HG02852 (cell line): ENCODE results near the gene SLC12A5.
"Not testable (repeated sequence)": the region's sequence is repeated elsewhere in the genome, so short reads cannot be mapped to it uniquely, and the experiment has no call there.

Source experiments
- ATAC-seq: cut with Tn5 transposase; IDR thresholded peaks from one replicate; pipeline ENCODE4 v1.9.1; 2021; ENCODE audit warnings: mild to moderate bottlenecking, moderate library complexity; ENCODE audit not compliant: unreplicated experiment

Gene SLC12A5

DNA sequence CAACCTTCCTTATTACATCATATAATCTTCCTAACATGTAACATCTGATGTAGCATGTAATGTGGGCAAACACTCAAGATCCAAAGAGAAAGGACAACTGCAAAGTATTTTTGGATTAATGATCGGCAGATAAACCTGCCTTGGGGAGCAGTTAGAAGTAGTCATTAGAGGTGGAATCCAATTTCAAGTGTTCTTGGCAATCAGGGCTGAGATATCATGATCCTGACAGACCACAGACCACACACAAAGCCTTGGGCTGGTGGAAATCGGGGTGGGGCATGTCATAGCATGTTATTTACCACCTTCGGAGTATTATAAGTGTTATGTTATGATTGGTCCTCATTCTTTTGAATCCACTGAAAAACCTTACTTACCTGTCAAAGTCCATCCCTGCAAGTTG is 44.4 kb downstream of the SLC12A5 start:
- no peak for ATAC-seq

DNA sequence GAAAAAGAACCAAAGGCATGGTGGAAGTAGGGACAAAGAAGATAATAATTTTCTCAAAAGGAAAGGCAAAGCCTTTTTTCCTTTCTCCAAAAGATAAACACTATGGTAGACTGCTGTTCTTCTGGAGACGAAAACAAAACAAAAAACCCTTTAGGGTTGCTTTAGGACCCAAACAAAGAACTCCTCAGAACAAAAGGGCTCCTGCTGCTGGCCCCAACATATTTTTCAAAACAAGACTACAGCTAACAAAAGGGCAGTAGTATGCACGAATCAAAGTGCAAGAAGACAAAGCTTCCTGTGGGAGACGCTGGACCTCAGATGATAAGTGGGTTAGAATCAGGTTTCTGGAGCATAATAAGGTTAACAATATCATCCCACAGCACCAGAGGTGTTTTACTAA is 45.0 kb downstream of the SLC12A5 start:
- ATAC-seq = no peak

DNA sequence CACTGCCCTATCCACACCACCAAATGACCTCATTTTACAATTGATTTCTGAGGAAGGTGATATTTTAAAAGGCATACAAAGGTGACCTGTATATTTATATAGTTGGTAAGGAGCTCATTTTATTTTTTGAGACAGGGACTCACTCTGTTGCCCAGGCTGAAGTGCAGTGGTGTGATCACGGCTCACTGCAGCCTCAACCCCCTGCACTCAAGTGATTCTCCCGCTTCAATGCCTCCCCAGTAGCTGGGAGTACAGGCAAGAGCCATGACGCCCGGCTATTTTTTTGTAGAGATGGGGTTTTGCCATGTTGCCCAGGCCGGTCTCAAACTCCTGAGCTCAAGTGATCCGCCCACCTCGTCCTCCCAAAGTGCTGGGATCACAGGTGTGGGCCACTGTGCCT is 47.8 kb downstream of the SLC12A5 start:
- no peak for ATAC-seq

DNA sequence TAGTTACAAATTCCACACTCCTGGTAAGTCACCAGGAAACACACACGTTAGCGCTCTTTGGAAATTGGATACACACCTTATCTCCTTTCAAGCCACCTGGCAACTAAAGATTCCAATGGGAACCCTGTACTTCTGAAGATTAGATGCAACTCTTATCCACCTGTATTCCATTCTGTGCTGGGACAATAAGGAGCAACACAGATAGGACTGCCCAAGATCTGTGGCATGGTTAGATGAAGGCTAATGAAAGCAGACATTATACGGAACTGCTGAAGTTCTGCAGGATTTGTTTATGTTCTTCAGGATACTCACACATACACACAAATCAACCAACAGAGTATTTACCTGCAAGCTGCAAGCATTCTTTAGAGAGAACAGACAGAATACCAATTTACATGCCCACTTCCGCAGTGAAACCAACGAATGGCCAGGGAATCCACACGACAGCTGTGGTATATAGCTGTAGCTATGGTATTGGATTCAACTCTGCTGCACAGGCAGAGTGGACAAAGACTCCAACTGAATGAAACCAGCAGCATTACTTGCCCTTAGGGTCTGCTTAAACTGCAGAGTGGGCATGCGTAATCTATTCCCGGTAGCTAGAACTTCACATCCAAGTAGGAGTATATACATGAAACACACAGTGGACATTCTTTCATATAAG is 48.8 kb downstream of the SLC12A5 start:
- ATAC-seq = no peak

DNA sequence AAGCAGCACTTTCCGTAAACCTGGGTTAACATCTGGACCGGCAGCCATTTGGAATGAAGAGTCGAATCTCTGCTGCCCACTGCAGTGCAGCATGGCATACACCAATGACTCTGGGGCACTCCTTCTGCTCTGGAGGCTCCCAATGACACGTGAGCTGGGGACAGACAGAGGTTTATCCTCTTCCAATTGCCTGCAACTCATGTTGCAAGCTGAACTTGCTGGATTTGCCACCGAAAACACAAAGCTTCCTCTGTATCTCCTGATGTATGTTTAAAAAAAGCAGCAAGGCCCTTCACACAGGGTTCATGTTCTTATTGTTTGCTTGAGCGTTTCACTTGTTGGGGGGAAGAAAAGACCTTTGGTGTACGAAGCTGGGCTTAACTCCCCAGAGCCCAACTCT is 49.9 kb downstream of the SLC12A5 start:
- ATAC-seq = no peak

DNA sequence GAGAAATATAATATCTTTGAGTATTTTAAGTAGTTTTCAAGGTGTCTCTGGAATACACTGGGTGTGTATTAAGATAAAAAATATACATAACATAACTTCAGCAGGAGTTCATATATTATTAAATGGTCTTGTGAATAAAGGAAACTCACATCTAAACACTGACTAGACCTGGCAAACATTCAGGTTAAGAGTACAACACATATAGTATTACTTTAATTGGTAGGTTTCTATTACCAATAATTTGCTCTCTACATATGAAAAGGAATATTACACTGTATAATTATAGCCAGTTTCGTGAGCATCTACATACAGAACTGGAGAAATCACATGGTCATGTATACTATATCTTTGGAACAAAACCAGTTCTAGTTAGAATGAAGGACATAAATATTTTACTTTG is 52.1 kb downstream of the SLC12A5 start:
- no peak for ATAC-seq

DNA sequence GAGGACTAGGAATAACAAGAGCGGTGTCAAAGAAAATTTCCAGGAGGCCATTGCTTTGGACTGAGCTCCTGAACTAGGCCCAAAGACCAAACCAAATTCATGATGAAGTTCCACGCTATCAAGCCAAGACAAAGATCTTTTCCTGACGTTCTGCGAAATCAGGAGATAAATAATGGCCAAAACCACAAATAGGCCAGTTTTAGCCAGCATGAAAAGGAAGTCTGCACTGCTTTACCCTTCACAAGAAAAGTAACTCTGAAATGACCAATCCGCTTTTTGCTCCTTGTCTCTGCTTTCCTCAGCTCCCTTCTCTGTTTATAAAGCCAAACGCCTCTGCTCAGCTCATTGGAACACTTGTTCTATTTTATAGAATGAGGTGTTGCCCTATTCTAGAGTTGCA is 54.1 kb downstream of the SLC12A5 start:
- ATAC-seq = no peak

DNA sequence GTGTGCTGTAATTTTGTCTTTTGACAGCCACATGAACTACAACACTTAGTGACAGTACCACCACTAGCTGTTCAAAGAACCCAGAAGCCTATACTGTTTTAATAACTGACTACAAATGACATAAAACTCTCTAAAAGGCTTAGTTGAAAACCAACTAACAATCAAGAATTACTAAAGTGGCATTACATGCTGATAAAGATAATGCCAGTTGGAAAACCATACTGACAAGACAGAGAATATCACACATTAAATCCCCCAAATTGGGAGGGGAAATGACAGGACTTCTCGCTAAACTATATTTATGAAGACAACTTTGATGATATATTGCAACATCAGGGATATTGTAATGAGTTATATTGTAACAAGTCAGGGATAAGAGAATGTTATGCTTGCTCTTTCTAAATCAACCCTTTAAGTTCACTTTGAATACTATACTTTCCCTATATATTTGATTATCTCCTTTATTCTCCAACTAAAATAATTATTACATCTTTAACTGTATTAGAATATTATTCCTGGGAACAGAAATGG is 54.6 kb downstream of the SLC12A5 start:
- no peak for ATAC-seq

DNA sequence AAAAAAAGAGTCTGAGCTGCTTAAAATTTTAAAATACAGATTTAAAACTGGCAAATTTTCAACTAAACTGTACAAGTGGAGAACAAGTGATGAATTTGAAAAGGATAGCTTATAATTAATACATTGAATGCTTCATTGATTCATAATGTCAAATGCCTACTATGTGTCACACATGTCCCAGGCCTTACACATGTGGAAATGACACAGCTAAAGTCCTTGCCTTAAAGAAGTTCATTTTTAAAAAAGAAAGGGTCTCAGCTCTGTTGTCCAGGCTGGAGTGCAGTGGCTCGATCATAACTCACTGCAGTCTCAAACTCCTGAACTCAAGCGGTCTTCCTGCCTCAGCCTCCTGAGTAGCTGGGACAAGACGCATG is 55.8 kb downstream of the SLC12A5 start:
- ATAC-seq = no peak

DNA sequence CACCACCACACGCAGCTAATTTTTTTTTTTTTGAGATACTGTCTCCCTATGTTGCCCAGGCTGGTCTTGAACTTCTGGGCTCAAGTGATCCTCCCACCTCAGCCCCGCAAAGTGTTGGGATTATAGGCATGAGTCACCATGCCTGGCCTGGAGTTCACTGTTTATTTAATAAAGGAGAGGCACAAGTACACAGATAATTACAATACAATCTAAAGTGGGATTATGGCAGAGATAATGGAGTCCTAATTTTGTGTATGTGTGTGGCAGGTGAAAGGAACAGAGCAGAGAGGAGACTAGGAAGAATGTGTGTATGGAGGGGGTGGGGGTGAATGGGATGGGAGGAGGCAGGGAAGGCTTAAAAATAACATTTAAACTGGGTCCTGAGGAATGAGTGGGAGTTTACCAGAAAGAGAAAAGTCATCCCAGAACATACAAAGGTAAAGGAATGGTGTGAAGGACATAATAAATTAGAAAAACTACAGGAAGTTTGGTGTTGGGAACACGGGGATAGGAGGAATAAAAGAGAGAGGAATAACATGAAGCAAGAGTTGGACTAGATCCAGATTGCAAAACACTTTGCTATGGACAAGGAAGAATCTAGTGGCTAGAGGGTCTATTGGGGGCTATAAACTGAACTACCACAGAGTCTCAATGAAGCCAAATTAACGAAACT is 56.3 kb downstream of the SLC12A5 start:
- ATAC-seq = no peak

DNA sequence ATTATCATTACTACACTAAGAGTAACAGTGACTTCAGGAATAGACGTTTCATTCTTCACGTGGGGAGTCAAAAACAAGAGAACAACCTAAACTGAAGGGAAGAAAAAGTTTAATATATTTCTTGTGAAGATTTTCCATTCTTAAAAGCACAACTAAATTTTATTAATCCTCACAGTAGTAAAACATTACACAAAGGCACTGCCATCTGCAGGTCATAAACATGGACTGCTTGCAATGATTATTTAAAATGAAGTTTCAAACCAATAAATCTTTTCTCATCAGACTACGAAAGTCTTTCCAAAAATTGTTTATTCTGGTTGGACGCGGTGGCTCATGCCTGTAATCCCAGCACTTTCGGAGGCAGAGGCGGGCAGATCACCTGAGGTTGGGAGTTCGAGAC is 58.1 kb downstream of the SLC12A5 start:
- no peak for ATAC-seq

DNA sequence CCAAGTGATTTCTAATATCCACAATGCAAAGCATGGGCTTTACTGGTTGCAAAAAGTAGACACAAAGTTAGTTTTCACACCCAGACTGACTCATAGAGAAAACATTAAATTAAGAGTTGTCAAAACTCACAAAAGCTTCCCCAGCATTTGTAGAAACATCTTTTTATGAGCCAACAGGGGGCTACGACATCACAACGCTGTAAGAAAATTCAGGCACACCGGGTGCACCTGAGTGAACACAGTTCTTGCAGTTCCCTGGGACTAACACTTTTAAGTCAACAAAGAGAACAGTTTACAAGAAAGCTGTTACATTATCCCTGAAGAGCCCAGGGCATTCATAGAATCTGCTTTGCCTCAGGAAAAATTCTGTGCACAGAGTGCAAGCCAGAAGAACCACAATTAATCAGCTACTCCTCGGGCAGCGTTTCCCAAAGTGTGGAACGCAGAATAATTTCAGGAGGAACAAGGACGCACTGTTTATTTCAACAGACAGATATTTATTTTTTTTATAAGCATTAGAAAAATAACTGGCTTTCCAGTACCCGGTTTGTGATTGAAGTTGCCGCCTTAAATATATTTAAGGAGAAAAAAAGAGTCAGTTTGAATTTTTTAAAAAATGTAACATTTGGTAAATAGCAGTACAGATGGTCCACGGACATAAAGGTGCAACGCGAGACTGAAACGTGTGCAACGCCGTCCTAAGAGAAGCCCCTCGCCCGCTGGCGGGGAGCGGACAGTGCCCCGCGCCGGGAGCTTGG is 59.6 kb downstream of the SLC12A5 start:
- ATAC-seq = no peak

DNA sequence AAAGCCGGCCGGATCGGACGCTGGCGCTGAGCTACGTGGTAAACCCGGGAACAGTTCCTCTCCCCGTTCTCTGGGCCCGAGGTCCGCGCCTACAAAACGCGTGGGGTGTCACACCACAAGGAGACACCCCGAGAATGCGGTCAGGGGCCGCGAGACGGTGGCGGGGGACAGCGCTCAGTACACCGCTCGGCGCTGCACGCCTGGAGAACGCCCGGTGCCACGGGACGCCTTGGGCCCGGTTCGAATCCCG is 60.1 kb downstream of the SLC12A5 start:
- ATAC-seq = peak; percentile 36

DNA sequence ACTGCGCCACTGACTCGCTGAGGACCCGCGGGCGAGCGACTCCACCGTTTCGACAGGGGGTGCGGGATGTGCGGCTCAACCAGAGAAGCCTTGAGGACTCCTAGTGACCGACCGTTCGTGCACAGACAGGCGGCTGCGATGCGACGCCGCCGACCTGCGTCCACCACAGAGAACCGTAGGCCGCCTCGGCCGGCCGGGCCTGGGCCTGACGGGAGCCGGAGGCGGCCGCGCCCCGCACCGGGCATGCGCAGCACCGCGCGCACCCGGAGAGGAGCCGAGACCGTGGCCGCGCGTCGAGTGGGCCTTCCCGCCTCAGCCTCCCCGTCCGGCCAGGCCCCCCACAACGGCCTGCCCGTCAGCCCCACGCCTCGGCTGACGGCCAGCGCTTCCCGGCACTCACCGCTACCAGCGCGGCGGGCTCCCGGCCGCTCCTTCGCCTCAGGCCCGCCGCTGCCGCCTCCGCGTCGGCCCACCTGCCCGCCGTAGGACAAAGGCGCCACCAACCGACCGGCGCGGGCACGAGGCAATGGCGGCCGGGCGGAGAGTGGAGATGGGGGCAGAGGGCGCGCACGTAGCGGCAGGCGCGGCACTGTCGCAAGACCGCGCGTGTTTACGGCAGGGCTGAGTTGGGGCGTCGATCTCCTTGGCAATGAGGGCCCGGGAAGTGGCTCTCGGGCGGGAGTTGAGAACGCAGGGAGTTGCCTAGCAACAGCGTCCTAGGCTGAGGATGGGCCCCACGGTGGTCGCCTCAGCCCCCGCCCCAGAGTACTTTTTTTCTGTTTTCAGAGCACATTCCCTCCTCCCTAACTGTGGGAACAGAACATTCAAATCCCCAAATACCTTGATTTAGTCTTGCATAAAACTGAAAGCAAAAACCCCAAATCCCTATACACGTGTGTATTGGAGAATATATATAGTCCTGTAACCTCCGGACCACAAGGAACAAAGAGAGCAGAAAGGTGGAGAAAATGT is 60.7 kb downstream of the SLC12A5 start, which contains the start of gene NCOA5:
TSS of gene NCOA5 (minus strand) at position 546 of the 972 bp plus-strand sequence. CDS start 10,538 bp downstream, outside the sequence.
- ATAC-seq = peak; percentile 78

DNA sequence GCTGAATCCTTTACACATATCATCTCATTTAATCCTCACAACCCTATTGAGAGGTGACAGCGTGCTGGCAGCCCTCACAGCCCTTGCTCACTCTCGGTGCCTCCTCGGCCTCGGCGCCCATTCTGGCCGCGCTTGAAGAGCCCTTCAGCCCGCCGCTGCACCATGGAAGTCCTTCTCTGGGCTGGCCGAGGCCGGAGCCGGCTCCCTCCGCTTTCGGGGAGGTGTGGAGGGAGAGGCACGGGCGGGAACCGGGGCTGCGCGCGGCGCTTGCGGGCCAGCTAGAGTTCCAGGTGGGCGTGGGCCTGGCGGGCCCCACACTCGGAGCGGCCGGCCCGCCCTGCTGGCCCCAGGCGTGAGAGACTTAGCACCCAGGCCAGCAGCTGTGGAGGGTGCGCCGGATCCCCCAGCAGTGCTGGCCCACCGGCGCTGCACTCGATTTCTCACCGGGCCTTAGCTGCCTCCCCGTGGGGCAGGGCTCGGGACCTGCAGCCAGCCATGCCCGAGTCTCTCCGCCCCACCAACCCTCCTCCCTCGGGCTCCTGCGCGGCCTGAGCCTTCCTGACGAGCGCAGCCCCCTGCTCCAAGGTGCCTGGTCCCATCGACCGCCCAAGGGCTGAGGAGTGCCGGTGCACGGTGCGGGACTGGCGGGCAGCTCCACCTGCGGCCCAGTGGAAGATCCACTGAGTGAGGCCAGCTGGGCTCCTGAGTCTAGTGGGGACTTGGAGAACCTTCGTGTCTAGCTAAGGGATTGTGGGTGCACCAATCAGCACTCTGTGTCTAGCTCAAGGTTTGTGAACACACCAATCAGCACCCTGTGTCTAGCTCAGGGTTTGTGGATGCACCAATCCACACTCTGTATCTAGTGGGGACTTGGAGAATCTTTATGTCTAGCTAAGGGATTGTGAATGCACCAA is 62.9 kb downstream of the SLC12A5 start:
- not testable (repeated sequence) for ATAC-seq

DNA sequence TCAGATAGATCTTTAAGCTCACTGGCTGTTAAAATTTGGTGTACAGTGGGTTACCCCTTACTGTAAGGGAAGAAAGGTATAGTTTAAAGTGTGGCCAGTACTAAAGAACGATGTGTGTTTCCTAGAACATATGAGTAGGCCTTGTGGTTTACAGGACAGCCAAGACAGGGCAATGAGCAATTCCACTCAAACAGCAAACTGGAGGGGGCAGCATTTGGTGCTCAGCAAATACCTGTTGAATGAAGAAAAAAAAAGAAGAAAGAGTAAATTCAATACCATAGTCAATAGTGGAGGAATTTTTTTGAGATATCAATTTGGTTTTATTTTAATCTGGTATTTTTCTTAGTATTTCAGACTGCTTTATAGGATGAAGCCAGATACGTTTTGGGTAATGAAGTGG is 64.5 kb downstream of the SLC12A5 start:
- no peak for ATAC-seq

DNA sequence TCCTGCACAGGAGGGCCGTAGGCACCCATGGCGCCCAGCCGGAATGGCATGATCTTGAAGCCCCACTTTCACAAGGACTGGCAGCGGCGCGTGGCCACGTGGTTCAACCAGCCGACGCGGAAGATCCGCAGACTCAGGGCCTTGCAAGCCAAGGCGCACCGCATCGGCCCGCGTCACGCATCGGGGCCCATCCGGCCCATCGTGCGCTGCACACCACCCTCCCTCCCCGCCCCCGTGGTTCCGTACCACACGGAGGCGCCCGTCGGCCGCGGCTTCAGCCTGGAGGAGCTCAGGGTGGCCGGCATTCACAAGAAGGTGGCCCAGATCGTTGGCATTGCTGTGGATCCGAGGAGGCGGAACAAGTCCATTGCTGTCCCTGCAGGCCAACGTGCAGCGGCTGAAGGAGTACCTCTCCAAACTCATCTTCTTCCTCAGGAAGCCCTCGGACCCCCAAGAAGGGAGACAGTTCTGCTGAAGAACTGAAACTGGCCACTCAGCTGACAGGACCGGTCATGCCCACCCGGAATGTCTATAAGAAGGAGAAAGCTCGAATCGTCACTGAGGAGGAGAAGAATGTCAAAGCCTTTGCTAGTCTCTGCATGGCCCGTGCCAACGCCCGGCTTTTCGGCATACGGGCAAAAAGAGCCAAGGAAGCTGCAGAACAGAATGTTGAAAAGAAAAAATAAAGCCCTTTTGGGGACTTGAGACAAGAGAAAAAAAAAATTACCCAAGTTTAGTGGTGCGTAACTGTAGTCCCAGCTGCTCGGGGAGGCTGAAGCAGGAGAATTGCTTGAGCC is 70.7 kb downstream of the SLC12A5 start:
- ATAC-seq = no peak

DNA sequence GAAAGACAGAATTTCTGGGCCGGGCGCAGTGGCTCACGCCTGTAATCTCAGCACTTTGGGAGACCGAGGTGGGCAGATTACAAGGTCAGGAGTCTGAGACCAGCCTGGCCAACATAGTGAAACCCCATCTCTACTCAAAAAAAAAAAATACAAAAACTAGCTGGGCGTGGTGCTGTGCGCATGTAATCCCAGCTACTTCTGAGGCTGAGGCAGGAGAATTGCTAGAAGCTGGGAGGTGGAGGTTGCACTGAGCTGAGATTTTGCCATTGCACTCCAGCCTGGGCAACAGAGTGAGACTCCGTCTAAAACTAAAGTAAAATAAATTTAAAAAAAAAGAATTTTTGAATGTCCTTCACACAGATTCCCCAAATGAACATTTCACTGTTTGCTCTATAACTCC is 71.4 kb downstream of the SLC12A5 start:
- ATAC-seq = not testable (repeated sequence)

DNA sequence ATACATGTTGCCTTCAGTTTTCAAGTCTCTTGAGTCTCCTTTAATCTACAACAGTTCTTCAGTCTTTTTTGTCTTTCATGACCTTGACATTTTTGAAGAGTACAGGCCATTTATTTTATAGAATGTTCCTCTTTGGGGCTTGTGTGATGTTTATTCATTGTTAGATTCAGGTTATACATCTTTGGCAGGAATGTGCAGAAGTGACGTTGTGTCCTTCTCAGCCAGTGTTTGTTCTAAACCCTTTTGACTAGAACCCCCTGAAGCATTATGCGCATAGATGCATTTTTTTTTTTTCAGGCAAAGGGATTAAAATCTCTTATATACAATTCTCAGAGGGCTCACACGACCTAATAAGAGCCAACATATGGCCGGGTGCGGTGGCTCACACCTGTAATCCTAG is 72.0 kb downstream of the SLC12A5 start:
- ATAC-seq = no peak
